ENCODE measurements around the gene TMEM87A.

DNA sequence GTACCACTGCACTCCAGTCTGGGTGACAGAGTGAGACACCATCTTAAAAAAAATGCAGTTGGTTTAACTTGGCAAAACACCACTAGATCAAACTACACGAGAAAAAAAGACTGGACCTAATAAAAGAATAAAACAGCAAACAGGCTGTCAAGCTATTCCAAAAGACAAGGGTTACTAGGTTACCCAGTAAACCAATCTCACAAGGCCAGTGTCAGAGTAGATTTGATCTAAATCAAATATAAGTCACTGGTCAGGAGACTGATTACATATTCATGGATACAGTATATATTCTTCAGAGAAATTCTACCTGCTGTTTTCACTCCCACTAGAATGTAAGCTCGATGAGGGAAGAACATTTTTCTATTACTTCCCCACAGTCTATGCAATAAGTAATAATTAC is 2.7 kb downstream of the TMEM87A start:
- TF ChIP-seq EZH2 (IDR thresholded peaks at IDR 0.05; ENCODE audit: insufficient read depth, poor library complexity, severe bottlenecking), result no peak
- TF ChIP-seq EZH2phosphoT487 (IDR thresholded peaks at IDR 0.05; ENCODE audit: insufficient read depth, low read depth), result no peak

All from GM23248 (cell line).